CD4-positive, alpha-beta T cell treated with Interleukin-10 for 1 hour (primary cell): ENCODE data around the gene ASXL1.
"Not testable (repeated sequence)": the region's sequence is repeated elsewhere in the genome, so short reads cannot be mapped to it uniquely, and the experiment has no call there.

ENCODE experiments used
- DNase-seq: peaks from one replicate; pipeline ENCODE4 v3.0.0-alpha.2; 2020

The ASXL1 gene

DNA sequence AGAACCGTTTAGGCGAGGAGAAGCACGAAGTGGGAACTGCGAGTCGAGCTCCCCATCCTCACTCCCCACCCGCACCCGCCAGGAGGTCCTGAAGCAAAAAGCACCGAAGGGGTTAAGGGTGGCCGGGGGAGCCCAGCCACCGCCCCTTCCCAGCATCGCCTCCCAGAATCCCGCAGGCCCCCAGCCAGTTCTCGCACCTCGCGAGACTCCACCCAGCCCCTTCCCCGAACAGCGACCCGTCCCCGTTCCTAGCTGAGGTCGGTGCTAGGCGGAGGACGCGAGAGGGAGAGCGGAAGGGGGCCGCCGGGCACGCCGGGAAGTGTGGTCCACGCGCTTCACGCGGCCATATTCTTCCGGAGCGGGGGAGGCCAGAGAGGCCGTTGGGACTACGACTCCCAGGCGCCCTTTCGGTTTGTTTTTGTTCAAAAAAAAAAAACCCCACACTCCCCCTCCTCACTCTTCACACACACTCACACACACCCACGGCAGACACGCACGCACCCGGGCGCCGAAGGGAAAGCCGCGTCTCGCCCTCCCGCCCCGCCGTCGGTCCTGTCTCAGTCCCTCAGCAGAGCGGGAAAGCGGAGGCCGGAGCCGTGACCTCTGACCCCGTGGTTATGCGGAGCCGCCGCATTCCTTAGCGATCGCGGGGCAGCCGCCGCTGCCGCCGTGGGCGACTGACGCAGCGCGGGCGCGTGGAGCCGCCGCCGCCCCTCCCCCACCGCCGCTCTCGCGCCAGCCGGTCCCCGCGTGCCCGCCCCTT lies at the start of gene ASXL1:
Gene ASXL1 (plus strand): TSS at position 463 of the 763 bp plus-strand sequence. CDS start 445 bp downstream, outside the sequence.
- DNase-seq, result peak; percentile 97

DNA sequence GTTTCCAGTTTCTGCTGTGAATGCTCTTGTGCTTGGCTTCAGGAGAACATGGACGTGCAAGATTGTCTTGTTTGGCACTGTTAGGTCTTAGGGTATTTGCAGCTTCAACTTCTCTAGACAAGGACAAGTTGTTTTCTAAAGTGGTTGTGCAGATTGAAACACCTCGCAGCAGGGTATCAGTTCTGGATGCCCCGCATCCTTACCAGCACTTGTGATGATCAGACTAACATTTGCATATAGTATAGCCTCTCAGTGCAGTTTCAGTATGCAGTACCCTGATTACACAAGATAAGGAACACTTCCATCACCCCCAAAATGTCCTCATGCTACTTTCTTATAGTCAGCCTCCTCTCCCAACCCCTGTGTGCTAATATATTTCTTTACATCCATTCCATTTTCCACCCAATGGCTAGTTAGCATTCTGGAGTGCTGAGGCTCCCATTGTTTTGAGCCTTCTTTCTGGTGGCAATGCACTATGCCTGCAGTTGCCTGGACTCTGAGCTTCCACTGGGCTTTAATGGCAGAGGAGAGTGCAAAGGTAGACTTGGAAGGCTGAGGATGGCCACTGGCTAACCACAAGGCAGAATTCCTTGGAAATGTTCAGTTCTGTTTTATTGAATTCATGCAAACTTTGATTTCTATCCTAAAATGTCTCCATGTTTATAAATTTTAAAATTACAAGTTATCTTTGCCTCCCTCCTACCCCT lies 45.3 kb upstream of the ASXL1 start:
- DNase-seq, result no peak

DNA sequence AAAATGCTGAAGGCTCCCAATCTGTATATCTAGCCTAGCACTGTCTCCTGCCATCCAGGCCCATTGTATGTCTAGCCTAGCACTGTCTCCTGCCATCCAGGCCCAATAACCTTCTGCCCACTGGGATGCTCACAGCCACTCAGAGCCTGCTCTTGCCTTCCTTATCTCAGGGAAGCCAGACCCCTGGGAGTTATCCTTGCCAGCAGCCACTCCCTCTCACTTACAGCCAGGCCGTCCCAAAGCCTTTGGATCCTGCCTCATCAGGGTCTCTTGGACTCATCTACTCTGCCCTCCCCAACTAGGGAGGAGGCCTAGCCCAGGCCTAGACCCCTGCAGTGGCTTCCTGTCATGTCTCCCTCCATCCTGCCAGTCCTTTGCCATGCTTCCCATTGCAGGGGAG lies 43.4 kb upstream of the ASXL1 start:
- no peak for DNase-seq

DNA sequence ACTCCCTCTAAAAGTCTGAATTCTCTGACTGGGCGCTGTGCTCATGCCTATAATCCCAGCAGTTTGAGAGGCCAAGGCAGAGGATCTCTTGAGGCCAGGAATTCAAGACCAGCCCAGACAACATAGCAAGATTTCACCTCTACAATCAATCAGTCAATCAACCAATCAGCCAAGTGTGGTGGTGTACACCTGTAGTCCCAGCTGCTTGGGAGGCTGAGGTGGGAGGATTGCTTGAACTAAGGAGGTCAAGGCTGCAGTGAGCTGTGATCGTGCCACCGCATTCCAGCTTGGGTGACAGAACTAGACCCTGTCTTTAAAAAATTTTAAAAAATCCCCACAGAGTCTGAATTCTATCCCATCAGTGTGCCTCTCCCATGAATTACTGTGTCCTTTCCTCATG lies 42.7 kb upstream of the ASXL1 start:
- no peak for DNase-seq

DNA sequence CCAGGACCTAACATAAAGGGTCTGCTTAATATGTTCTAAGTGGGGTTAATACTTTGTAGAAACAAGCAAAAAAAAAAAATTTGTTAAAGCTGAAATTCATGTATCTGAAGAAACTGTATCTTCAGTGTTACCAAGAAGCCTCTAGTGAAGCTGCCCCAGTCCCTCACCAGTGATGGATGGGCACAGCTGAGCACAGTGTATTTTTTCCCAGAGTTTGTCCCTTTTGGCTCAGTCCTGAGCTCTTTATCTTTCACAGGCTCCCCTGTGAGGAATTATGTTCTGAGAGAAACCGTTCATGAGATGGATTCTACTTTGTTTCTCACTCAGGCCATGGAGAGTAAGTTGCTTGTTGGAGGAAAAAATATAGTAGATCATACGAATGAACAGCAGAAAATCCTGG lies 42.2 kb upstream of the ASXL1 start:
- no peak for DNase-seq

DNA sequence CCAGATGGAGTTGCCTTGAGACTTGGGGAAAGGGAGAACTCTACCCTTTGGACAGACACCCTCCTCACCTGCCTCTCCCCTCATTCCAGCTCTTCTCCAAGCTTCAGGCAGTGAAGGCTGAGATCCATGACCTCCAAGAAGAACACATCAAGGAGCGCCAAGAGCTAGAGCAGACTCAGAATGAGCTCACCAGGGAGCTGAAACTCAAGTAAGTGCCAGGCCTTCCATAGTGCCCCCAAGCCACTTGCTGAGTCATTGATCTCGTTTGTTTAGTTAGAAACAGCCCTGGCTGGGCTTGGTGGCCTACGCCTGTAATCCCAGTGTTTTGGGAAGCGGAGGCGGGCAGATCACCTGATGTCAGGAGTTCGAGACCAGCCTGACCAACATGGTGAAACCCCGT lies 41.5 kb upstream of the ASXL1 start:
- DNase-seq, result no peak

DNA sequence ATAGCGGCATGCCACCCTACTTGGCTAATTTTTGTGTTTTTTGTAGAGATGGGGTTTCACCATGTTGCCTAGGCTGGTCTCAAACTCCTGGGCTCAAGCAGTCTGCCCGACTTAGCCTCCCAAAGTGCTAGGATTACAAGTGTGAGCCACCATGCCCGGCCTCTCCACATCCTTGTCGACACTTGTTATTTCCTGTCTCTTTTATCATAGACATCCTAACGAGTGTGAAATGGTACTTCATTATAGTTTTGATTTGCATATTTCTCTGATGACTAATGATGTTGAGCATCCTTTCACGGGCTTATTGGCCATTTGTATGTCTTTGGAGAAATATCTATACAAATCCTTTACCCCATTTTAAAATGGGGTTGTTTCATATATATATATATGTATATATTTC lies 39.0 kb upstream of the ASXL1 start:
- DNase-seq, result no peak

DNA sequence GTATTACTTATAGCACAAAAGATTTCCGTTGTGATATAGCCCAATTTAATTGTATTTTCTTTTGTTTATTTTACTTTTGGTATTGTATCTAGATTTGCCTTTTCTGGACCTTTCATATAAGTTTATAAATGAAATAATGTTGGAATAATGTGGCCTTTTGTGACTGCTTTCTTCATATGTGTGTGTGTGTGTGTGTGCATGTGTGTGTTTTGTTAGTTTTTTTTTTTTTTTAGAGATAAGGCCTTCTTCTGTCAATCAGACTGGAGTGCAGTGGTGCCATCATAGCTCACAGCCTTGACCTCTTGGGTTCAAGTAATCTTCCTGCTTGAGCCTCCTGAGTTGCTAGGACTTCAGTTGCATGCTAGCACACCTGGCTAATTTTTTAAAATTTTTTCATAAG lies 37.8 kb upstream of the ASXL1 start:
- no peak for DNase-seq

DNA sequence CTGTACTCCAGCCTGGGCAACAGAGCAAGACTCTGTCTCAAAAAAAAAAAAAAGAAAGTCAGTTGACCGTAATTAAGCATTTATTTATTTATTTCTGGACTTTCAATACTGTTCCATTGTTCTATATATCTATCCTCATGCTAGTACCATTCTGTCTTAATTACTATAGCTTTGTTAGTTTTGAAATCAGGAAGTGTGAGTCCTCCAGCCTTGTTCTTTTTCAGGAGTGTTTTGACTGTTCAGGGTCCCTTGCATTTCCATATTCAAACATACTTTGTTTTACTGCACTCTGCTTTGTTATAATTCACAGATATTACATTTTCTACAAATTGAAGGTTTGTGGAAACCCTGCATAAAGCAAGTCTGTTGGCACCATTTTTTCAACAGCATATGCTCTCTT lies 36.7 kb upstream of the ASXL1 start:
- no peak for DNase-seq

DNA sequence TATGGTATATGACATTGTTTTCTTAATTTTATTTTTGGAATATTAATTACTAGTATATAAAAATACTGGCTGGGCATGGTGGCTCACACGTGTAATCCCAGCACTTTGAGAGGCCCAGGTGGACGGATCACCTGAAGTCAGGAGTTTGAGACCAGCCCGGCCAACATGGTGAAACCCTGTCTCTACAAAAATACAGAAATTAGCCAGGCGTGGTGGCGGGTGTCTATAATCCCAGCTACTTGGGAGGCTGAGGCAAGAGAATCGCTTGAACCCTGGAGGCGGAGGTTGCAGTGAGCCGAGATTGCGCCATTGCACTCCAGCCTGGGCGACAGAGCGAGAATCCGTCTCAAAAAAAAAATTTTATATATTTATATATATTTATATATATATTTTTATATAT lies 35.9 kb upstream of the ASXL1 start:
- DNase-seq, result not testable (repeated sequence)

DNA sequence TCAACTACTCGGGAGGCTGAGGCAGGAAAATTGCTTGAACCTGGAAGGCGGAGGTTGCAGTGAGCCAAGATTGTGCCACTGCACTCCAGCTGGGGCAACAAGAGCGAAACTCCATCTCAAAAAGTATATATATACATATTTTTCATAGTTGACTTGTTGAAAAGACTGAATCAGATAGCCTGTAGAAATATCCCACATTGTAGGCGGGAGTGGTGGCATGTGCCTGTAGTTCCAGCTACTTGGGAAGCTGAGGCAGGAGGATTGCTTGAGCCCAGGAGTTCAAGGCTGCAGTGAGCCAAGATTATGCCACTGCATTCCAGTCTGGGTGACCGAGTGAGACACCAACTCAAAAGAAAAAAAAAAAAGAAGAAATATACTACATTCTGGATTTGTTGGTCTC lies 34.4 kb upstream of the ASXL1 start:
- not testable (repeated sequence) for DNase-seq

DNA sequence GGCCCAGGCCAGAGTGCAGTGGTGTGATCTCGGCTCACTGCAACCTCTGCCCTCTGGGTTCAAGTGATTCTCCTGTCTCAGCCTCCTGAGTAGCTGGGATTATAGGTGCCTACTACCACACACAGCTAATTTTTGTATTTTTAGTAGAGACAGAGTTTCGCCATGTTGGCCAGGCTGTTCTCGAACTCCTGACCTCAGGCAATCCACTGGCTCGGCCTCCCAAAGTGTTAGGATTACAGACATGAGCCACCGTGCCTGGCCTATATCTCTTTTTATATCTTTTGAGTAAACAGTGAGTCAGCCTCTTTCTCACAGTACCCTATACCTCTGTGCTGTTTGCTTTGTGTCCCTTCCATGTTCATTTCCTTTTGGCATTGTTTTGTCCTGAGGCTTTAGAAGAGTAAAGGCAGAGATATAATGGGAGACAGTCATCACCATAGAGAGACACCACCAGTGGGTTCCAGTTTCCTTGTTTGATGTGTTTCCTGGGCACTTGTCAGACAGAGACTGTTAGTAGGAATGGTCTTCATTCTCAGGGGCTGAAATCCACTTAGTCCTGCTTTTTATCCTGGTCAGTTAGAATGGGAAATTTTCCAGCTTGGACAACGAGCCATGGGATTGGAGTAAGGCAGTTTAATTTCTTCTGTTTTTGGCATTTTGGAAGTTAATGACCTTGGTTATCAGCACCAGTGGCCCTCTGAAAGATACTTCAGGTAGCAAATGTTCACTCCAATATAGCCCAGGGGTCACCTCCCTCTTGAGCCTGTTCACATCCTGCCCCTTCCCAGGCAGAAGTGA lies 32.2 kb upstream of the ASXL1 start:
- DNase-seq, result no peak

DNA sequence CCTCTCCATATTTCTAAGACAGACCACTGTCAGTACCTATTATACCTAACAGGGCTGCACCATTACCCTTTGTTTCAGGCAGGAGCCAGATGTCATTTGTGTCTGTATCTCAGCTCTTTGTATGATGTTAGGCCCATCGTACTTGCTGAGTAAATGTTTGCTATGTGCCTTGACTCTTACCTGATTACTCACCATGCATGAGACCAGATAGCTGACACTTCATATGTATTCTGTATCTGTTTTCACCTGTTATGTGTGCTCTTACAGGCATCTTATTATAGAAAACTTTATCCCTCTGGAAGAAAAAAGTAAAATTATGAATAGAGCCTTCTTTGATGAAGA lies 31.7 kb upstream of the ASXL1 start:
- DNase-seq, result no peak

DNA sequence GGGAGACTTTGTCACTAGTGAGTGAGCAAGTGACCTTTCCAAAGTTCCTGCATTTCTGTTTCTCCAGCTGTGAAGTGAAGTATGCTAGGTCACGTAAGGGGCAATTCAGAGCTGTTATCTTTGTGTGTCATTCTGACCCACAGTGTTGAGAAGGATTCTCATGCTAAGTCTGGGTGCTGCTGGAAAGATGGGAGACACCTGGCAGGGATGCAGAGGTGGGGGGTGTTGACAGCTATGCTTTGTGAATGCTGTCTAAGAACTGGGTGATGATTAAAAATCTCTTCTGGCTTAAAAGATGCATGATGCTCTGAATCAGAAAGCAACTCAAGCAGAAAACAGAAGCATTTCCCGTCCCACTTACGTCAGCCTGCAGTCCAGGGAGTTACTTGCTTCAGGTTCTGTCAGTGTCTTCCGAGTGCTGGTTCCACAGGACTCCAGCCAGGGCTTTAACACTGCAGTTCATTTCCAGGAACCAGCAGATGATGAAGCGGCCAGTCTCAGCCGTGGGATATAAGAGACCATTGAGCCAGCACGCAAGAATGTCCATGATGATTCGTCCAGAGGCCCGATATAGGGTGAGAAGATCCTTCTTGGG lies 30.9 kb upstream of the ASXL1 start:
- DNase-seq, result no peak

DNA sequence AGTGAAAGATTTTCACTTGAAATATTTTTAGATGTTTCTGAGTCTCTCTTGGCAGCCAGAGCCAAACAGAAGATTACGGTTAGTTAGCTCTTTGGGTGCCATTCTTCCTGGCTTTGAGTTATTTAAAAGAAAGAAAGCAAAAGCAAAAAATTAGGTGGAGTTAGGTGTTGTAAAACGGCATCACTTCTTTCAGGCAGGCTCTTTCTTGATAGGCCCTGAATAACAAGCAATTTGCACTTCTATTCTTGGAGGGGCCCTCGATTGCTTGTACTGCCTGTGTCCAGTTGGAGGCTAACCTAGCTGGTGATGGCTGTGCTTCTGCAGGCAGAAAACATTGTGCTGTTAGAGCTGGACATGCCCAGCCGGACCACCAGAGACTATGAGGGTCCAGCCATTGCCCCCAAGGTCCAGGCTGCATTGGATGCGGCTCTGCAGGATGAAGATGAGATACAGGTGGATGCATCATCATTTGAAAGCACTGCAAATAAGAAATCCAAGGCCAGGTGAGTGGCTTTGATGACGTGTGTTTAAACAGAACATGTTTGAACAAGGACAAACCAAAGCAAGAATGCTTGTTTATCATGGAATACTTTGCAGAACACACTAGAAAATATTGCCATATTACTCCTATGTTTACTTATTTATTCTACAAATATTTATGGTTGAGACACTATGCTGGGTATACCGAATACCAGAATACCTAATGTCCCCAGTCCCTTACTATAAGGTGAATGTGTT lies 28.1 kb upstream of the ASXL1 start:
- no peak for DNase-seq

DNA sequence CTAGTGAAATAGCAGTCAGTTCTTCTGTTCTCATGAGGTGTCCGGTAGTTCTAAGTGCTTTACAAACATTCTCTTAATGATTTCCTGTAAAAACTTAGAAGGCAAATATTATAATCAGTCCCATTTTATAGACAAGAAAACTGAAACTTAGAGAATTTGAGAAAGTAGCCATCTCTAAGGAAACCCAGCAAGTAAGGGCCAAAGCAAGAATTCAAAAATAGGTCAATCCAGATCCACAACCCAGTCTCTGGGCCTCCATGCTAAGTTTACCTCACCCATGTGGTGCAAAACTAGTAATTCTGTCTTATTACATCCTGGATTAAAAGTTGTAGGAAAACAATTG lies 27.6 kb upstream of the ASXL1 start:
- DNase-seq, result no peak

DNA sequence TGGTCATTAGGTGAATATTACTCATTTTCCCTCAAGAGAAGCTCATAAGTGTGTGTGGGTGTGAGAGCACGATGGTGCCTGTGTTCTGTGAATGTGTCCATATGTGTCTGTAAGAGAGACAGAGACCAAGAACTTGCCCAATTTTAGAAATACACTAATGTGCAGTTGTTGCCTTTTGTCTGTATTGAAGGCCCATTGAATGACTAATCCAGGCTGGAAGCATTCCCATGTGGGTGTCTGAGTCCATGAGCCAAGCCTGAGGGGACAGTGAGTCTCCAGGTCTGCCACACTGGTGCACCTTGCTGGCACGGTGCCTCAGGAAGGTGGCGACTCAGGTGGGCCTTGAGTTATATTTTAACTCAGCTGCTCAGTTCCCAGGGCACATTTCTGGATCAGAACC lies 25.5 kb upstream of the ASXL1 start:
- DNase-seq, result no peak

DNA sequence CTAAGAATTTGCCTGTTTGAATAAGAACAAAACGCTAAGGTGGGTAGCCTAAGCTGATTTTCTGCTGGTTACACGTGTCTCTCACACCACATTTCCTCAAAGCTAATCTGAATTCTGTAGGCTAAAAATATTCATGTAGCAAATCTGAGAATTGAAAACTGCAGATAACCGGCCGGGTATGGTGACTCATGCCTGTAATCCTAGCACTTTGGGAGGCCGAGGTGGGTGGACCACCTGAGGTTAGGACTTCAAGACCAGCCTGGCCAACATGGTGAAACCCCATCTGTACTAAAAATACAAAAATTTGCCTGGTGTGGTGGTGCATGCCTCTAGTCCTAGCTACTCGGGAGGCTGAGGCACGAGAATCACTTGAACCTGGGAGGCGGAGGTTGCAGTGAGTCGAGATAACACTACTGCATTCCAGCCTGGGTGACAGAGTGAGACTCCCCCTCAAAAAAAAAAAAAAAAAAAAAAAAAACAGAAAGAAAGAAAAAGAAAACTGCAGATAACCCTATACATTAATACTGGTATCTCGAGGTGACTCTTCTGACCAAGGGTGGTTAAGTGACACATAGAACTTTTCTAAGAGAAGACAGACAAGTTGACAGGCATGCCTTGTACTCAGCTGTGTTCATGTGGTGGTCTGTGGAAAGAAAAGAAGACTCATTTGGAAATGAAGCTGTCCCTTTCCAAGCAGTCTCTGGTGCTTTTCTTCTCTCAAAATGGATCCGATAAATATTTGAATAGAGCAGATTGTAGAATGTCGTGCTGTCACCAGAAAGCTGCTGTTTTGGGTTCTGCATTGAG lies 24.7 kb upstream of the ASXL1 start:
- DNase-seq, result no peak

DNA sequence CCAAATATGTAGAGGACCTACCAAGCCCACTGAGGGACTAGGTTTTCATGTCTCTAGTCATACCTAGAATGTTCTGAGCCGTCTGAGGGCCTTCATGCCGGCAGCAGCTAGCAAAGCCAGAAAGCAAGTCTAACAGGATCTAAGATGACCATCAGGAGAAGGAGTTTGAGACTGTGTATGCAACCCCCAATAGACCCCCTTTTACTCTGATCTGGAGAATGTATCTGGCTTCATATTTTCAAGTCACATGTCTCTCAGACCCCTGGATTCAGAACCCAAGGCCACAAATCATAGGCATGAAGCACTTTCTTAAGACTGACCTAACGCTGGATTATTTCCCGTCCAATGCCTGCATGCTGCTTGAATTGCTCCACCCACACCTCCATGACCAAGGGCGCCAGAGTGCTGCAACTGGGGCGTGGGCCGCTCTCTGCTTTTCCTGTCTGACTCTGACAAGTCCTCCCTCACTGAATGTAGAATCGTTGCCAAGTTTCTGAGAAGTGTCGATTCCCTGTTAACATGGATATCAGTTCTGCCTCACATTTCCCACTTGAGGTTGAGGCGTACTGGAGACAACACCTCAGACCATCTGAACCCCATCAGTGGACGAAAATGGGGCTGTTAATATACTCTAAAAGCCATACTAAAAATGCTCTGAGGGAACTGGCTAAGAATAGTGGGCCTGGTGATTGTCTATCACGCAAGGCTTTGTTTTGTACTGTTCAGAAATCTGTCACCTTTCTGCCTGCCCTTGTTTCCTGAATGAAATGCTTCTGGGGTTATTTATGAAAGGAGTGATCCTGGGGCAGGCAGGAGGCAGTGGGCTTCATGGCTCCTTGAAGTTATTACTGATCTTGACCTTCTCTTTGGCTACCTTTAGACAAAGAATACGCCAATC lies 23.9 kb upstream of the ASXL1 start:
- peak; percentile 55 for DNase-seq

DNA sequence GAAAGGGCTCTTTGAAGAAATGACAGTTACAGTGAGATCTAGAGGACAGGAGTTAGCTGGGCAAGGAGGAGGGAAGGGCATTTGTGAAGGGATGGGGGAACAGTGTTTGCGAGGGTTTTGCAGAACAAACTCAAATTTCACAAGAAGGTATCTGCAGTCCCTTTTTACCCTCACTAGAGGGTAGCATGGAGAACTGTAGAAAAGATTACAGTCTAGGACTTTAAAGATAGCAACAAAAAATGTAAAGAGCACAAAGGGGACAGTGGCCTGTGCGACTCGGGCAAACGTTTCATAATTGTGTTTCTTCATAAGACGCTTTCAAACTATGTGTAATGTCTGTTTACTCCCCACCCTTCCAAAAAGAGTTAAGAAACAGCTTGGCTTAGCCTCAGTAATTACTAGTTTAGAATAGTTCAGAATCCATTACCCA lies 21.2 kb upstream of the ASXL1 start:
- peak; percentile 38 for DNase-seq
